ENCODE data around the gene RNFT1.
A peak's percentile ranks its signal among the peaks of the same experiment; 100 is the strongest.
"Not testable (repeated sequence)": the region's sequence is repeated elsewhere in the genome, so short reads cannot be mapped to it uniquely, and the experiment has no call there.

RNFT1 gene

DNA sequence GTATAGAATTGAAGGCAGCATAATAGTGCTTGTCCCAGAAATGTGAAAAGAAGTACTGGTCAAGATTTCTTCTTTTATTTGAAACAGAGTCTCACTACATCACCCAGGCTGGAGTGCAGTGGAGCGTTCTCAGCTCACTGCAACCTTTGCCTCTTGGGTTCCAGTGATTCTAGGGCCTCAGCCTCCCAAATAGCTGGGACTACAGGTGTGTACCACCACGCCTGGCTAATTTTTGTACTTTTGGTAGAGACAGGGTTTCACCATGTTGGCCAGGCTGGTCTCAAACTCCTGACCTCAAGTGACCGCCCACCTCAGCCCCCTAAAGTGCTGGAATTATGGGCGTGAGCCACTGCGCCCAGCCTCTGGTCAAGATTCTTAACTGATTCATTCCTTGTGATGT, 43.9 kb downstream of the RNFT1 start:
- in situ Hi-C loops (cut with MboI; ENCODE audit: low sequenced_read_pairs, unreplicated experiment); DNase-seq (ENCODE audit: low spot score): not testable (repeated sequence)

DNA sequence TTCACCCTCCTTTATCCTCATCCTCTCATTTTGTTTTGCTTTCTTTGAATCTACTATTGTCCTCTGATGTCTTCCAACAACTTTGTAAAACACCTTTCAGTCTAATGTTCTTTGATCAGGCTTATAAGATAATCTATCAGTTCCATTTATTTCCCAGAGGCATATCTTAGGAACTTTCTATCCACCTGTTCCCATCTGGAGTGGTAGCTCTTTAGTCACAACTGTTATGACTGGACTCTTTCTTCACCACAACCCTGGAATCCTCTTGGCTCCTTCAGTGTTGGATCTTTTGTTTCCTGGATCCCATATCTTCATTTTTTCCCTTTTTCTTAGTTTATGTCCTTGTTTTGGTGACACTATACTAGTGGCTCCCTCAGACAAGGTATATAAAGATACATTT, 48.1 kb downstream of the RNFT1 start:
- in situ Hi-C loops (cut with MboI; ENCODE audit: low sequenced_read_pairs, unreplicated experiment), result no loop called here

DNA sequence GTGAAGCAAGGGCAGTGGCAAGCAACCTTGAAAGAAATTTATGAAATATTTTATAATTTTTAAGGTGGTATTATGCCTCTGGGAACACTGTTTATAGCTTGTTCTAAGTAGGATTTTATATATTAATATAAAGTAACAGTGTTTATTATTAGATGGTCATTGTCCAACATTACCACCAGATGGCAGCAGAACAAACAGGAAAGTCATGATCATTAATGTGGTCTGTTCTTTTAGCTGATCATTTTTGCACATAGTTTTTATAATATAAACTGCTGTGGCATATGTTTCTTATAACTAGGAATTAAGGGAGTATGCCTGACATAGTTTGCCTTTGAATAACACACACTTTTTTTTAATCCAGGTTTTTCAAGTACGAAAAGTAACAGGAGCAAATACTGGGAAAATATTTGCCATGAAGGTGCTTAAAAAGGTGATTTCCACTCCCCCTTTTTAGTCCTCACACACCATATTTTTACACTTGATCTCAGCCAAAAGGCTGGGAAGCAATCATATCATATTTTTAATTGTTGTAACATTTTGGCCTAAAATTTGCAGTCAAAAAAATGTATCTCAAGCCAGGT, 50.2 kb downstream of the RNFT1 start:
- in situ Hi-C loops (cut with MboI; ENCODE audit: low sequenced_read_pairs, unreplicated experiment), result no loop called here
- peak; percentile 75 for DNase-seq (ENCODE audit: low spot score)
- TF ChIP-seq, protein P1, sequence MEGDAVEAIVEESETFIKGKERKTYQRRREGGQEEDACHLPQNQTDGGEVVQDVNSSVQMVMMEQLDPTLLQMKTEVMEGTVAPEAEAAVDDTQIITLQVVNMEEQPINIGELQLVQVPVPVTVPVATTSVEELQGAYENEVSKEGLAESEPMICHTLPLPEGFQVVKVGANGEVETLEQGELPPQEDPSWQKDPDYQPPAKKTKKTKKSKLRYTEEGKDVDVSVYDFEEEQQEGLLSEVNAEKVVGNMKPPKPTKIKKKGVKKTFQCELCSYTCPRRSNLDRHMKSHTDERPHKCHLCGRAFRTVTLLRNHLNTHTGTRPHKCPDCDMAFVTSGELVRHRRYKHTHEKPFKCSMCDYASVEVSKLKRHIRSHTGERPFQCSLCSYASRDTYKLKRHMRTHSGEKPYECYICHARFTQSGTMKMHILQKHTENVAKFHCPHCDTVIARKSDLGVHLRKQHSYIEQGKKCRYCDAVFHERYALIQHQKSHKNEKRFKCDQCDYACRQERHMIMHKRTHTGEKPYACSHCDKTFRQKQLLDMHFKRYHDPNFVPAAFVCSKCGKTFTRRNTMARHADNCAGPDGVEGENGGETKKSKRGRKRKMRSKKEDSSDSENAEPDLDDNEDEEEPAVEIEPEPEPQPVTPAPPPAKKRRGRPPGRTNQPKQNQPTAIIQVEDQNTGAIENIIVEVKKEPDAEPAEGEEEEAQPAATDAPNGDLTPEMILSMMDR (IDR thresholded peaks at IDR 0.05; ENCODE audit: borderline replicate concordance, control extremely low read depth, extremely low read depth, insufficient read depth, missing control alignments), result peak; percentile 47

More for the DNA sequence above, 48.1 kb downstream of the RNFT1 start:
- no peak for DNase-seq (ENCODE audit: low spot score)
- TF ChIP-seq, protein P1 (IDR thresholded peaks at IDR 0.05; ENCODE audit: borderline replicate concordance, control extremely low read depth, extremely low read depth, insufficient read depth, missing control alignments), result no peak

DNA sequence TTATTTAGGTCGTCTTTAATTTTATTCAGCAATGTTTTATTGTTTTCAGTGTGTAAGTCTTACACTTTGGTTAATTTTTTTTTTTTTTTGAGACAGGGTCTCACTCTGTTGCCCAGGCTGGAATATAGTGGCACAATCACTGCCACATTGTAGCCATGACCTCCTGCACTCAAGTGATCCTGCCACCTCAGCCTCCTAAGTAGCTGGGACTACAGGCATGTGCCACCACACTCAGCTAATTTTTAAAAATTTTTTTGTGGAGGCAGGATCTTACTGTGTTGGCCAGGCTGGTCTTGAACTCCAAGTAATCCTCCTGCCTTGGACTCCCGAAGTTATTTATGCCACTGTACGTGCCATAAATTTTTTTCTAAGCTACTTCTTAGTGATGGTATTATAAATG, 57.1 kb downstream of the RNFT1 start:
- in situ Hi-C loops (cut with MboI; ENCODE audit: low sequenced_read_pairs, unreplicated experiment), result loop anchor here (10.0 kb wide), 1 partner anchor 137 kb away; no protein-coding TSS in a partner anchor
- TF ChIP-seq, protein P1 (IDR thresholded peaks at IDR 0.05; ENCODE audit: borderline replicate concordance, control extremely low read depth, extremely low read depth, insufficient read depth, missing control alignments), result no peak
- DNase-seq (ENCODE audit: low spot score), result no peak

DNA sequence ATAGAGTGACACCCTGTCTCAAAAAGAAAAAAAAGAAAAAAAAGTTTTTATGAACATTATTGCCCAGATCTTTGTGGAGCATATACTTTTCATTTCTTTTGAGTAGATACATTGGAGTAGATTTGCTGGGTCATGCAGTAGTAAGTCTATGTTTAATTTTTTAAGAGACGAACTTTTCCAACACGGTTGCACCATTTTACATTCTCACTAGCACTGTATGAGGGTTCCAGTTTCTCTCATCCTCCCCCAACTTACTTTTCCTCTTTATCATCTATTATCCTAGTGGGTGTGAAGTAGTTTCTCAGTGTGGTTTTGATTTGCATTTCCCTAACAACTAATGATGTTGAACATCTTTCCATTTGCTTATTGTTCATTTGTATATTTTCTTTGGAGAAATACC, 61.1 kb downstream of the RNFT1 start:
- DNase-seq (ENCODE audit: low spot score), result no peak
- in situ Hi-C loops (cut with MboI; ENCODE audit: low sequenced_read_pairs, unreplicated experiment), result loop anchor here (10.0 kb wide), 1 partner anchor 141 kb away; no protein-coding TSS in a partner anchor
- TF ChIP-seq, protein P1 (IDR thresholded peaks at IDR 0.05; ENCODE audit: borderline replicate concordance, control extremely low read depth, extremely low read depth, insufficient read depth, missing control alignments), result no peak

Measured in GM13976 (cell line).